HG03460 (cell line): ENCODE measurements around the gene ABCC4.

Source experiments
- ATAC-seq: cut with Tn5 transposase; IDR thresholded peaks from one replicate; pipeline ENCODE4 v1.9.1; 2021; ENCODE audit not compliant: unreplicated experiment

ABCC4 gene

GRCh38 chr13:95258619-95259194 lies 42.5 kb downstream of the ABCC4 start:
- ATAC-seq = peak; percentile 66

- ATAC-seq = no peak
Measured at GRCh38 chr13:95258098-95258497, 43.2 kb downstream of the ABCC4 start.

GRCh38 chr13:95256091-95256490 lies 45.2 kb downstream of the ABCC4 start:
- no peak for ATAC-seq

- ATAC-seq = no peak
Measured at GRCh38 chr13:95255072-95255732, 46.0 kb downstream of the ABCC4 start.

GRCh38 chr13:95254339-95254738 lies 46.9 kb downstream of the ABCC4 start:
- ATAC-seq = no peak

- no peak for ATAC-seq
Measured at GRCh38 chr13:95253033-95253432, 48.2 kb downstream of the ABCC4 start.

GRCh38 chr13:95251641-95252040 lies 49.6 kb downstream of the ABCC4 start:
- ATAC-seq = peak; percentile 45

- peak; percentile 55 for ATAC-seq
Measured at GRCh38 chr13:95250961-95251360, 50.3 kb downstream of the ABCC4 start.

- no peak for ATAC-seq
Measured at GRCh38 chr13:95248953-95249352, 52.3 kb downstream of the ABCC4 start.

- no peak for ATAC-seq
Measured at GRCh38 chr13:95247852-95248251, 53.4 kb downstream of the ABCC4 start.

- no peak for ATAC-seq
Measured at GRCh38 chr13:95247171-95247570, 54.1 kb downstream of the ABCC4 start.

- ATAC-seq = no peak
Measured at GRCh38 chr13:95246292-95247082, 54.8 kb downstream of the ABCC4 start.

GRCh38 chr13:95245071-95245470 lies 56.2 kb downstream of the ABCC4 start:
- ATAC-seq = peak; percentile 51

GRCh38 chr13:95243207-95243606 lies 58.0 kb downstream of the ABCC4 start:
- no peak for ATAC-seq

GRCh38 chr13:95241321-95241720 lies 59.9 kb downstream of the ABCC4 start:
- ATAC-seq = no peak

GRCh38 chr13:95239283-95239682 lies 62.0 kb downstream of the ABCC4 start:
- ATAC-seq = peak; percentile 50

GRCh38 chr13:95237310-95237870 lies 63.9 kb downstream of the ABCC4 start:
- ATAC-seq = no peak

- ATAC-seq = no peak
Measured at GRCh38 chr13:95236774-95237173, 64.5 kb downstream of the ABCC4 start.

- ATAC-seq = no peak
Measured at GRCh38 chr13:95235974-95236373, 65.3 kb downstream of the ABCC4 start.

- ATAC-seq = no peak
Measured at GRCh38 chr13:95235199-95235756, 66.0 kb downstream of the ABCC4 start.

GRCh38 chr13:95234242-95234641 lies 67.0 kb downstream of the ABCC4 start:
- ATAC-seq = peak; percentile 88
